Measurements from ENCODE around the gene NLRC3.

DNA sequence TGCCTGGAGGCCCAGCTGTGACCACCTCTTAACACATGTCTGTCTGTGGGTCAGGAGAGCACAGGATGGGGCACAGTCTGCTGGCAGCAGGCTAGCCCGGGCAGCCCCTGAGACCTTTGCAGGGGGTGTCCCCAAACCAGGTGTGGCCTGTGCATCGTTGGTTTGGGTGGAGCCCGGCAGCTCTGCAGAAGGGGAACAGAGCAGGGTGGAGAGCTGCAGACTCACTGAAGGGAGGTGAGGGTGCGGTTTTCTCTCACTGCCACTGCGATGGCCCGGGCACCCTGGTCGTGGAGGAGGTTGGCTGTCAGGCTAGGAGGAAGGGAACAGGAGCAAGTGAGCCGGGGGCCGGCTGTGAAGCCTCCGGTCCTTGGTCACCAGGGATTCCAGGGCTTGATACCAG lies 28.8 kb downstream of the NLRC3 start:
- TF ChIP-seq, protein P1, sequence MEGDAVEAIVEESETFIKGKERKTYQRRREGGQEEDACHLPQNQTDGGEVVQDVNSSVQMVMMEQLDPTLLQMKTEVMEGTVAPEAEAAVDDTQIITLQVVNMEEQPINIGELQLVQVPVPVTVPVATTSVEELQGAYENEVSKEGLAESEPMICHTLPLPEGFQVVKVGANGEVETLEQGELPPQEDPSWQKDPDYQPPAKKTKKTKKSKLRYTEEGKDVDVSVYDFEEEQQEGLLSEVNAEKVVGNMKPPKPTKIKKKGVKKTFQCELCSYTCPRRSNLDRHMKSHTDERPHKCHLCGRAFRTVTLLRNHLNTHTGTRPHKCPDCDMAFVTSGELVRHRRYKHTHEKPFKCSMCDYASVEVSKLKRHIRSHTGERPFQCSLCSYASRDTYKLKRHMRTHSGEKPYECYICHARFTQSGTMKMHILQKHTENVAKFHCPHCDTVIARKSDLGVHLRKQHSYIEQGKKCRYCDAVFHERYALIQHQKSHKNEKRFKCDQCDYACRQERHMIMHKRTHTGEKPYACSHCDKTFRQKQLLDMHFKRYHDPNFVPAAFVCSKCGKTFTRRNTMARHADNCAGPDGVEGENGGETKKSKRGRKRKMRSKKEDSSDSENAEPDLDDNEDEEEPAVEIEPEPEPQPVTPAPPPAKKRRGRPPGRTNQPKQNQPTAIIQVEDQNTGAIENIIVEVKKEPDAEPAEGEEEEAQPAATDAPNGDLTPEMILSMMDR (IDR thresholded peaks at IDR 0.05; ENCODE audit: insufficient read depth, low read depth, low read length), result no peak
- TF ChIP-seq EZH2 (IDR thresholded peaks at IDR 0.05; ENCODE audit: insufficient read depth, low read length), result no peak
